HepG2 (cell line): ENCODE measurements around the gene UNC13D. TPM values are rescaled to one million over a fixed set of nuclear protein-coding genes. Genes with fewer than 3 reads are reported as not detected.
A peak's percentile ranks its signal among the peaks of the same experiment; 100 is the strongest.

ENCODE experiments used
- ATAC-seq: fragments of 200-7000 bp; cut with Tn5 transposase; 3 replicates; pipeline ENCODE4 v1.9.1; 2020; ENCODE audit warnings: mild to moderate bottlenecking, moderate library complexity
- BruUV-seq: library from RNA; stranded (reverse); fragments of 400-500 nt; replicated peaks from 2 replicates; lab custom pipeline; 2021; lab: Mats Ljungman, UMichigan
- CTCF ChIA-PET: fragments of 300-600 bp; formaldehyde crosslinking; extraction: SDS; loops from one replicate; lab custom pipeline; 2021; ENCODE audit warnings: low total read pairs, inconsistent platforms, low intra/inter-chr PET ratio; lab: Yijun Ruan, JAX
- POLR2A ChIA-PET: fragments of 350-600 bp; sonication (Branson Sonifier 250); formaldehyde crosslinking; loops from one replicate; lab custom pipeline; 2020; ENCODE audit warnings: antibody characterized with exemption, inconsistent platforms; lab: Yijun Ruan, JAX
- DNase-seq: peaks from one replicate; pipeline ENCODE4 v3.0.0-alpha.2; 2015; ENCODE audit warnings: low spot score
- FAIRE-seq: peaks from 3 replicates; lab custom pipeline; 2011; peaks lifted over from hg19 to GRCh38; lab: Jason Lieb, UNC
- H2AFZ ChIP-seq: one replicate; pipeline ENCODE4 v1.6.1; 2011; ENCODE audit warnings: low read length, inconsistent platforms
- H3K27ac ChIP-seq: fragments of 300-600 bp; 3 replicates; pipeline ENCODE4 v1.8.0; 2011; ENCODE audit warnings: mixed run types, mild to moderate bottlenecking, mixed read lengths, low read length, inconsistent platforms; ENCODE audit not compliant: insufficient read depth; ENCODE audit errors: extremely low read length
- H3K27me3 ChIP-seq, 2 experiments: fragments of 200-600 bp in 1 of 2; 2 replicates in 1 of 2; 3 replicates in 1 of 2; pipeline versions ENCODE4 v1.6.0 to v1.8.0; 2011; ENCODE audit warnings: low read length in 2 of 2, mild to moderate bottlenecking in 2 of 2, moderate library complexity in 2 of 2, inconsistent platforms in 1 of 2; ENCODE audit not compliant: insufficient read depth in 2 of 2, control insufficient read depth in 1 of 2
- H3K36me3 ChIP-seq, 2 experiments: fragments of 200-600 bp in 1 of 2; replicated peaks in 1 of 2; 2 replicates in 1 of 2; 3 replicates in 1 of 2; pipeline versions ENCODE4 v1.5.1 to v1.8.0; 2011; ENCODE audit warnings: low read length in 2 of 2, inconsistent platforms in 1 of 2; ENCODE audit not compliant: insufficient read depth in 2 of 2, control insufficient read depth in 1 of 2
- H3K4me1 ChIP-seq: 2 replicates; pipeline ENCODE4 v1.5.1; 2012; ENCODE audit warnings: low read length, inconsistent platforms; ENCODE audit not compliant: insufficient read depth
- H3K4me2 ChIP-seq: 2 replicates; pipeline ENCODE4 v1.6.0; 2011; ENCODE audit warnings: low read depth, low read length, inconsistent platforms
- H3K4me3 ChIP-seq, 3 experiments: fragments of 200-600 bp in 1 of 3; sonication (generic), shearing (Covaris generic) in 1 of 3; replicated peaks in 1 of 3; 2 replicates each; pipeline ENCODE4 v1.5.1; 2011 to 2016; ENCODE audit warnings: low read length in 3 of 3, inconsistent platforms in 2 of 3, low read depth in 2 of 3, mild to moderate bottlenecking in 2 of 3, control low read depth in 1 of 3, mixed read lengths in 1 of 3; ENCODE audit not compliant: insufficient read depth in 1 of 3
- H3K79me2 ChIP-seq: one replicate; pipeline ENCODE4 v1.6.1; 2011; ENCODE audit warnings: low read length, inconsistent platforms; ENCODE audit not compliant: insufficient read depth
- H3K9ac ChIP-seq: 2 replicates; pipeline ENCODE4 v1.6.0; 2011; ENCODE audit warnings: mild to moderate bottlenecking, low read depth, low read length, inconsistent platforms; ENCODE audit not compliant: insufficient read depth
- H3K9me3 ChIP-seq: 2 replicates; pipeline ENCODE4 v1.5.1; 2012; ENCODE audit warnings: mild to moderate bottlenecking, low read length
- H4K20me1 ChIP-seq: 2 replicates; pipeline ENCODE4 v1.6.0; 2011; ENCODE audit warnings: inconsistent platforms, mild to moderate bottlenecking, low read length, moderate library complexity; ENCODE audit not compliant: insufficient read depth
- AGO1 ChIP-seq: fragments of 200-400 bp; formaldehyde crosslinking; IDR thresholded peaks from 2 replicates; pipeline ENCODE4 v1.6.1; 2017; ENCODE audit warnings: mild to moderate bottlenecking, low read depth, low read length, moderate library complexity; ENCODE audit not compliant: poor library complexity, severe bottlenecking
- AHR ChIP-seq: IDR thresholded peaks from 2 replicates; pipeline ENCODE4 v1.6.1; 2018; ENCODE audit warnings: missing genetic modification reagents, missing compliant biosample characterization
- ARNT2 ChIP-seq: sonication (generic); formaldehyde crosslinking; IDR thresholded peaks from 2 replicates; pipeline ENCODE4 v1.8.0; 2022; ENCODE audit warnings: mild to moderate bottlenecking, low read depth, missing genetic modification reagents, moderate library complexity
- CBX2 ChIP-seq, 2 experiments: fragments of 200-600 bp in 1 of 2; sonication (generic); formaldehyde crosslinking in 1 of 2; IDR thresholded peaks; 2 replicates each; pipeline versions ENCODE4 v1.7.0 to v1.8.1; 2018 to 2022; ENCODE audit warnings: low read depth in 2 of 2, low read length in 1 of 2, mild to moderate bottlenecking in 1 of 2, missing genetic modification reagents in 1 of 2
- CREB1 ChIP-seq, 2 experiments: fragments of 450-650 bp in 1 of 2; IDR thresholded peaks; 2 replicates each; pipeline ENCODE4 v1.6.1; 2016 to 2017; ENCODE audit warnings: control low read depth in 1 of 2, mild to moderate bottlenecking in 1 of 2, missing compliant biosample characterization in 1 of 2, missing genetic modification characterization in 1 of 2
- FOXC1 ChIP-seq: sonication (generic); formaldehyde crosslinking; IDR thresholded peaks from 2 replicates; pipeline ENCODE4 v1.8.0; 2022; ENCODE audit warnings: mild to moderate bottlenecking, missing genetic modification reagents, borderline replicate concordance
- KDM6A ChIP-seq: IDR thresholded peaks from 2 replicates; pipeline ENCODE4 v1.6.1; 2016; ENCODE audit warnings: low read depth
- MED1 ChIP-seq: sonication (generic); formaldehyde crosslinking; IDR thresholded peaks from 2 replicates; pipeline ENCODE4 v1.4.0; 2020; ENCODE audit warnings: missing genetic modification reagents
- POGK ChIP-seq: sonication (generic); formaldehyde crosslinking; conservative IDR thresholded peaks from 2 replicates; pipeline ENCODE4 v1.8.0; 2022; ENCODE audit warnings: mild to moderate bottlenecking, moderate library complexity, missing genetic modification reagents
- POLR2AphosphoS2 ChIP-seq: IDR thresholded peaks from 2 replicates; pipeline ENCODE4 v1.6.1; 2011; ENCODE audit warnings: low read depth, low read length, improper control_type of control experiment
- RARA ChIP-seq: IDR thresholded peaks from 2 replicates; pipeline ENCODE4 v1.6.1; 2016; ENCODE audit warnings: missing genetic modification reagents, missing compliant biosample characterization
- RBM22 ChIP-seq: fragments of 200-400 bp; formaldehyde crosslinking; optimal IDR thresholded peaks from 2 replicates; pipeline ENCODE3; 2017; ENCODE audit warnings: mild to moderate bottlenecking, low read length, moderate library complexity
- ZFX ChIP-seq: sonication (generic); formaldehyde crosslinking; IDR thresholded peaks from 2 replicates; pipeline ENCODE4 v1.4.0; 2020; ENCODE audit warnings: mild to moderate bottlenecking, low read depth, missing genetic modification reagents, moderate library complexity
- ZNF660 ChIP-seq: sonication (generic); formaldehyde crosslinking; IDR thresholded peaks from 2 replicates; pipeline ENCODE4 v1.5.1; 2020; ENCODE audit warnings: mild to moderate bottlenecking, low read depth, missing genetic modification reagents, borderline replicate concordance
- WGBS: methylation state at CpG from one replicate; pipeline ENCODE4 v1.1.6; 2017; ENCODE audit warnings: low lambda C conversion rate; 5-methylcytosine and 5-hydroxymethylcytosine counted together
- in situ Hi-C: cut with HindIII; loops from 2 replicates; pipeline ENCODE4 v1.10.0; 2017; ENCODE audit warnings: low pct_unique_long_range_greater_than_20kb; ENCODE audit not compliant: extremely low pct_ligation_motif_present
- intact Hi-C: fragments of 100-400 bp; cut with micrococcal nuclease; formaldehyde crosslinking; loops from one replicate; pipeline ENCODE4 v1.10.0; 2022; ENCODE audit not compliant: unreplicated experiment
- polyA plus RNA-seq, 8 experiments: library from polyadenylated mRNA; depleted of rRNA in 3 of 8; stranded (reverse) in 7 of 8; unstranded in 1 of 8; fragments of >200 nt; fragmentation: Illumina TruSeq in 4 of 8; extraction: Trizol in 4 of 8; gene quantifications; 2 replicates each; pipeline versions ENCODE4 v1.2.1 to v1.2.3, GENCODE V29; 2011 to 2016; ENCODE audit warnings: low read depth in 4 of 8, missing spikeins in 1 of 8, mixed read lengths in 1 of 8; ENCODE audit not compliant: insufficient read depth in 1 of 8
- total RNA-seq, 5 experiments: library from RNA; depleted of rRNA; stranded (reverse); fragments of >200 nt; fragmentation: Illumina TruSeq; extraction: Trizol; gene quantifications; 2 replicates each; pipeline ENCODE4 v1.2.3, GENCODE V29; 2016; ENCODE audit warnings: low read depth in 1 of 5

The UNC13D gene
- total and polyA plus RNA-seq, 2 of the 13 experiments (the other 11 are each of a cell fraction or from before 2014, with no cell fraction given): 29.7 to 42.7 TPM

GRCh38 chr17:75822800-75823166, 21.4 kb downstream of the UNC13D start:
- BruUV-seq: no TSS peak
- in situ Hi-C loops: no loop called here
- Histone ChIP-seq H3K36me3 (peaks cover 38 to 63% of the 10 kb centered on the region in 2 experiments), H3K27me3 (no peaks in the 10 kb centered on the region), H3K4me1 (peaks cover 15% of the 10 kb centered on the region), H3K9me3 (no peaks in the 10 kb centered on the region), H3K4me2 (no peak overlapping the region), H3K27ac (no peak overlapping the region), H3K79me2 (no peaks in the 10 kb centered on the region), H3K4me3 (no peak overlapping the region), H4K20me1 (no peaks in the 10 kb centered on the region), H3K9ac (no peak overlapping the region), H2AFZ (no peak overlapping the region)
- ChIA-PET CTCF (no interaction called here), POLR2A (interaction anchor here (1.3 to 3.9 kb wide), 3 partner anchors 21 to 57 kb away, joined by 3 to 24 read pairs (median 10); partner anchors contain the start of gene UNC13D)
- WGBS: 89% methylated on average over 3 of the region's 3 CpGs
- ATAC-seq (no peak), DNase-seq (no peak), FAIRE-seq (no peak)
- intact Hi-C loops: no loop called here
- TF ChIP-seq ZFX: 0 out of 2 replicates have a peak, but pooled peaks have one; percentile 19
- TF ChIP-seq RARA: no peak
- no peak for TF ChIP-seq ARNT2 (CRISPR knock-in tag)
- TF ChIP-seq MED1 (CRISPR knock-in tag): no peak
- TF ChIP-seq CREB1 (IDR thresholded peaks at IDR 0.05): no peak
- TF ChIP-seq CREB1 (CRISPR knock-in tag; IDR thresholded peaks at IDR 0.05): no peak
- no peak for TF ChIP-seq ZNF660 (CRISPR knock-in tag)
- no peak for TF ChIP-seq KDM6A (CRISPR knock-in tag)

- peaks cover 40 to 68% of the 10 kb centered on the region in 2 experiments for H3K36me3 ChIP-seq
- no peak overlapping the region for H3K4me3 ChIP-seq
- no peak for ATAC-seq
- no peaks in the 10 kb centered on the region for H3K27me3 ChIP-seq
- FAIRE-seq: no peak
- H3K9ac ChIP-seq: no peak overlapping the region
- no peaks in the 10 kb centered on the region for H4K20me1 ChIP-seq
- CTCF ChIA-PET: no interaction called here
- no peak overlapping the region for H3K27ac ChIP-seq
- no peak overlapping the region for H3K4me2 ChIP-seq
- BruUV-seq: no TSS peak
- H3K79me2 ChIP-seq: no peaks in the 10 kb centered on the region
- WGBS: 92% methylated on average over 12 of the region's 18 CpGs
- no peak overlapping the region for H2AFZ ChIP-seq
- peaks cover 10% of the 10 kb centered on the region for H3K4me1 ChIP-seq
- DNase-seq: no peak
- POLR2A ChIA-PET: interaction anchor here (1.3 to 3.9 kb wide), 3 partner anchors 22 to 57 kb away, joined by 3 to 24 read pairs (median 10); partner anchors contain the start of gene UNC13D
- intact Hi-C loops (no loop called here), in situ Hi-C loops (no loop called here)
- H3K9me3 ChIP-seq: no peaks in the 10 kb centered on the region
- TF ChIP-seq POGK (CRISPR knock-in tag): no peak
- peak; percentile 52 for TF ChIP-seq AGO1
- TF ChIP-seq RBM22: peak; percentile 49
- no peak for TF ChIP-seq CBX2 (IDR thresholded peaks at IDR 0.05; ENCODE audit: low read depth, low read length)
- TF ChIP-seq CBX2 (CRISPR knock-in tag; IDR thresholded peaks at IDR 0.05; ENCODE audit: low read depth): no peak
- TF ChIP-seq FOXC1 (CRISPR knock-in tag): no peak
- no peak for TF ChIP-seq AHR (CRISPR knock-in tag)
- no peak for TF ChIP-seq POLR2AphosphoS2
These were observed 21.9 kb downstream of the UNC13D start for GRCh38 chr17:75822119-75822799.
